DOHH2 (cell line): ENCODE measurements around the gene AKAP1.

Source experiments
- H3F3A ChIP-seq: fragments of 200-600 bp; sonication (generic), shearing (Covaris generic); 2 replicates; pipeline ENCODE4 v1.6.0; 2016; ENCODE audit warnings: antibody characterized with exemption, mild to moderate bottlenecking; ENCODE audit not compliant: control insufficient read depth, insufficient read depth
- H3K27ac ChIP-seq: fragments of 200-600 bp; sonication (generic); 2 replicates; pipeline ENCODE4 v1.5.1; 2014; ENCODE audit warnings: low read depth, mild to moderate bottlenecking, low read length, moderate library complexity
- H3K27me3 ChIP-seq: fragments of 200-600 bp; sonication (generic); 2 replicates; pipeline ENCODE4 v1.6.1; 2014; ENCODE audit warnings: mild to moderate bottlenecking, low read length, mixed read lengths; ENCODE audit not compliant: control insufficient read depth
- H3K36me3 ChIP-seq: fragments of 200-600 bp; sonication (generic); 2 replicates; pipeline ENCODE4 v1.6.1; 2014; ENCODE audit warnings: mild to moderate bottlenecking, low read length, moderate library complexity, mixed read lengths; ENCODE audit not compliant: control insufficient read depth
- H3K4me1 ChIP-seq: fragments of 200-600 bp; sonication (generic); 2 replicates; pipeline ENCODE4 v1.6.1; 2014; ENCODE audit warnings: mild to moderate bottlenecking, low read length, mixed read lengths; ENCODE audit not compliant: control insufficient read depth
- H3K4me2 ChIP-seq: fragments of 200-600 bp; sonication (generic); 2 replicates; pipeline ENCODE4 v1.6.0; 2014; ENCODE audit warnings: mild to moderate bottlenecking, low read length, moderate library complexity
- H3K4me3 ChIP-seq: fragments of 200-600 bp; sonication (generic); 2 replicates; pipeline ENCODE4 v1.5.1; 2014; ENCODE audit warnings: mild to moderate bottlenecking, low read length, mixed read lengths
- H3K79me2 ChIP-seq: fragments of 200-600 bp; sonication (generic); 2 replicates; pipeline ENCODE4 v1.6.1; 2014; ENCODE audit warnings: mild to moderate bottlenecking, low read length, mixed read lengths; ENCODE audit not compliant: control insufficient read depth
- H3K9me2 ChIP-seq: fragments of 200-600 bp; sonication (generic); replicated peaks from 2 replicates; pipeline ENCODE4 v1.6.1; 2014; ENCODE audit warnings: mild to moderate bottlenecking, low read length, mixed read lengths; ENCODE audit not compliant: control insufficient read depth
- H3K9me3 ChIP-seq: fragments of 200-600 bp; sonication (generic); 2 replicates; pipeline ENCODE4 v1.6.1; 2014; ENCODE audit warnings: antibody characterized with exemption, low read length, mixed read lengths; ENCODE audit not compliant: control insufficient read depth, insufficient read depth
- H4K20me1 ChIP-seq: fragments of 200-600 bp; sonication (generic); 2 replicates; pipeline ENCODE4 v1.6.0; 2014; ENCODE audit warnings: low read depth, mild to moderate bottlenecking, antibody characterized with exemption, low read length, moderate library complexity; ENCODE audit not compliant: control insufficient read depth, insufficient read depth
- CTCF ChIP-seq: fragments of 200-600 bp; sonication (generic); IDR thresholded peaks from one replicate; pipeline ENCODE4 v1.5.1; 2014; ENCODE audit warnings: antibody characterized with exemption, mild to moderate bottlenecking, low read depth, low read length; ENCODE audit not compliant: poor library complexity, severe bottlenecking
- EZH2phosphoT487 ChIP-seq: fragments of 200-600 bp; sonication (generic); IDR thresholded peaks from 2 replicates; pipeline ENCODE4 v1.6.1; 2017; ENCODE audit warnings: borderline replicate concordance, mild to moderate bottlenecking, antibody characterized with exemption, low read length, moderate library complexity, mixed read lengths

Gene AKAP1

GRCh38 chr17:57115916-57116315 lies 30.9 kb downstream of the AKAP1 start:
- Histone ChIP-seq H3F3A (no peaks in the 10 kb centered on the region; the same call in 1 of the 2 replicates), H3K9me2 (no peaks in the 10 kb centered on the region), H3K4me1 (no peaks in the 10 kb centered on the region), H3K79me2 (no peaks in the 10 kb centered on the region), H3K36me3 (peaks cover 88% of the 10 kb centered on the region), H3K4me2 (no peak overlapping the region), H3K27ac (no peak overlapping the region), H4K20me1 (0 out of 2 replicates have a peak, but pooled peaks cover 3% of the 10 kb centered on the region), H3K9me3 (no peaks in the 10 kb centered on the region), H3K27me3 (no peaks in the 10 kb centered on the region), H3K4me3 (no peak overlapping the region)
- TF ChIP-seq CTCF = no peak
- no peak for TF ChIP-seq EZH2phosphoT487

GRCh38 chr17:57117798-57118197 lies 32.8 kb downstream of the AKAP1 start:
- H3K4me2 ChIP-seq = no peak overlapping the region
- H3K4me3 ChIP-seq = no peak overlapping the region
- H3K9me2 ChIP-seq = no peaks in the 10 kb centered on the region
- no peaks in the 10 kb centered on the region for H3K9me3 ChIP-seq
- H3K36me3 ChIP-seq = peaks cover 90% of the 10 kb centered on the region
- H3K4me1 ChIP-seq = no peaks in the 10 kb centered on the region
- H4K20me1 ChIP-seq = 0 out of 2 replicates have a peak, but pooled peaks cover 3% of the 10 kb centered on the region
- no peak for TF ChIP-seq CTCF
- no peak for TF ChIP-seq EZH2phosphoT487
- no peak overlapping the region for H3K27ac ChIP-seq
- no peaks in the 10 kb centered on the region for H3K79me2 ChIP-seq
- H3K27me3 ChIP-seq = no peaks in the 10 kb centered on the region
- H3F3A ChIP-seq = no peaks in the 10 kb centered on the region; the same call in 1 of the 2 replicates

GRCh38 chr17:57120814-57121213 lies 35.8 kb downstream of the AKAP1 start:
- H3K9me3 ChIP-seq = no peaks in the 10 kb centered on the region
- no peak for TF ChIP-seq CTCF
- TF ChIP-seq EZH2phosphoT487 = no peak
- no peaks in the 10 kb centered on the region for H3K4me1 ChIP-seq
- H3K27ac ChIP-seq = no peak overlapping the region
- H3K9me2 ChIP-seq = no peaks in the 10 kb centered on the region
- no peak overlapping the region for H3K4me2 ChIP-seq
- no peaks in the 10 kb centered on the region for H3K27me3 ChIP-seq
- H3K4me3 ChIP-seq = no peak overlapping the region
- peaks cover 3% of the 10 kb centered on the region; the same call in 1 of the 2 replicates for H4K20me1 ChIP-seq
- no peaks in the 10 kb centered on the region; the same call in none of the 2 replicates for H3F3A ChIP-seq
- H3K79me2 ChIP-seq = no peaks in the 10 kb centered on the region
- H3K36me3 ChIP-seq = peaks cover 81% of the 10 kb centered on the region
